Stimulated activated naive CD4-positive, alpha-beta T cell (primary cell): ENCODE results near the gene COL4A2.
"Not testable (repeated sequence)": the region's sequence is repeated elsewhere in the genome, so short reads cannot be mapped to it uniquely, and the experiment has no call there.

Experiments used
- DNase-seq, 6 experiments: peaks; one replicate each; lab custom pipeline; 2025; lab: John Stamatoyannopoulos, UW

The COL4A2 gene

DNA sequence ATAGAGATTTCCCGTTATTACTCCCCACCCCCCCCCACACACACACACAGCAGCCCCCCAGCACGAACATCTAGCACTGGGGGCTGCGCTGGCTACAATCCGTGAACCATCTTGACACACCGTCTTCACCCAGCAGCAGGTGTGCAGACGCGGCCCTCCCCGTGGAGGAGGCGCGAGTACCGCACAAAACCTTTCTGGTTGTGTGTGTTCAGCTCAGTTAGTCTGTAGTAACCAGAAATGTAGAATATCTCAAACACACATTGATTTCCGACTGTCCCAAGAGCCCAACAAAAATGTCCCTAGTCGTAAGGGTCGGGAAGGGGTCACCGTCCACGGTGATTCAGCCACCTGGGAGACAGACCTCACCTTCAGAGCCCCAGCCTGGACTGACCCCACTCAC is 131.7 kb downstream of the COL4A2 start:
- no peak for DNase-seq

DNA sequence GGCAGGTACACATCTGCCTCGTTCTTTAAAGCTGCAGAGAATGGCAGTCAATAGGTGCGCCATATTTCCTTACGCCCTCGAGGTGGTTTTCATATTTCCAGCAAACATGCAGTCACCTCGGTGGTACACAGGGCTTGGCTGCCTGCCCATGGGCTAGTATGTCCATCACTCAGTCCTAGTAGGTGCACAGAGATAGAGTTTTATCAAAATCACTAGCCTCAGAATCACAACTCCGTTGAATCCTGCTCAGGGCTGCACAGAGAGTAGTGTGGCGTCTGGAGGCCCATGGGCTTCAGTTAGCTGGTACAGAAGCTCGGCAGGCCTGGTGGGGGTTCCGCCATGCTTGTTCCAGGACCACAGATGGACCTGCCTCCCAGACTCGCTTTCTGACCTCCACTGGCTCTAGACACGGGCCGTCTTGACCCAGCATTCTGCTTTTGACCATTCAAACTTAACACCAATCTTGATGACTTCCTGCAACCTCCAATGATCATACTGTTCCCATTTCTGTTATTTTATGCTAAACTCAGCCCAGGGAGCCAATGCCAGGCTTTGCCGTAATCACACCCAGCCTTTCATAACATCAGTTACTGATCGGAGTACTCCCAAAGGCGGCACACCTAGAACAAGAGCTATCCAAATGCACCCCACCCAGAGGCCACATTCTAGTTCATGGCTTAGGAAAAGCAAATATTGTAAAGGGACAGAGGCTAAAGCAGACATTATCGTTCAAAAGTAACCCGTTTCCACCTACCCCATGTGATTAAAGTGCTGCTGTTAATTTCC is 134.1 kb downstream of the COL4A2 start:
- no peak for DNase-seq

DNA sequence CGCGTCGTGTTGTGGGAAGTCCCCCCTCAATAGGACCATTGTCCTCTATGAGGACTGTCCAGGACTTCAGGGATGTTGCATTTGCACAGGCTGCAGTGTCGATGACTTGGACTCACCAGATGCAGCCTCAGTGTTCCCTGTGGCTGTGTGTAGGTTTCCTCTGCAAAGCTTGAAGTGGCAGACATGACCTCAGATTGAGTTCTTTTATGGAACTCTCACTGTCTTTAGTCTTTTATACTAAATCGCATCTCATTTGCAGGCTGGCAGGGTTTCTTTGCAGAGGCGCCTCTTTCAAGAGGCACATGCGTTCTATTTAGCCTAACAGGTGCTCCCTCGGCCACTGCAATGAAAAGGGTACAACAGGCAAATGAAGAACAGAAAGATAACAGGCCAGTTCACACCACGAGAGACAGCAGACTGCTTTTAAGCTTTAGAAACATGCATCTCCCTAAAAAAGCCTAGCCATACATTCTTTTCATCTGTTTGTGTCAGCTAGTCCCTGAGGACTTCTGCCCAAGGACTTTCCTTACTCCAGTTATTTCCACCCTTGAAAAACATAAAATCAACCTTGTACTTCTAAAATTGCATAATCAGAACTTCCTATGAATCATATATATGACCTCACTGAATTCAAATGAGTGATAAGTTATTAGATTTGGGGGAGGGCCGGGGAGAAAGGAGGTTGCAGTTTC is 136.0 kb downstream of the COL4A2 start:
- no peak for DNase-seq

DNA sequence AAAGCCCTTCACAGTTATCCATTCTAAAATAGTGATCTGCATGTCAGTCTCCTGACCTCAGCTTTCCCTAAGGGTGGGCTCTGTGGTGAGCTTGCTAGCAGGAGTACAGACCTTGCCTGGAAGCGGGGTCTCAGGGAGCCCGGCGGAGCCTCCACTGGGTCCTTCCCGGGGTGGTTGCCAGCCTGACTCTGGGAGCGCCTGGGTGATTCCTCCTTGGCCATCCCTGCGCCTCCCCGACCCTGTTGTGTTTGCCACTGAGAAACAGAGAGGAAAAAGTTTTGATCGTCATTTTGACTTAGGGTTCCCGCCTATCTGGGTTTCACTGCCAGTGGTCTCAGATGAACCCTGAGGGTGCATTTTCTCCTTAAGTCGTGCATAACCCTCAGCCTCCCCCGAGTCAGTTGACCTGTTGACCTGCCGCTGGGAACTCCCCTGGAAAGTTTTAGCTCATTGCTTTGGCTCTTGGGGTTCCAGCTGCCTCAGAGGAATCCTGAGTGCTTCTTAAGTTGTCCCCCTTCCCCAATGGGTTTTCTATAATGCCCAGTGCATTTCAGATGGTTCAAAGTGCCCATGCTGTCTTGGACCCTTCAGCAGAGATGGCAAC is 136.6 kb downstream of the COL4A2 start:
- DNase-seq: no peak

DNA sequence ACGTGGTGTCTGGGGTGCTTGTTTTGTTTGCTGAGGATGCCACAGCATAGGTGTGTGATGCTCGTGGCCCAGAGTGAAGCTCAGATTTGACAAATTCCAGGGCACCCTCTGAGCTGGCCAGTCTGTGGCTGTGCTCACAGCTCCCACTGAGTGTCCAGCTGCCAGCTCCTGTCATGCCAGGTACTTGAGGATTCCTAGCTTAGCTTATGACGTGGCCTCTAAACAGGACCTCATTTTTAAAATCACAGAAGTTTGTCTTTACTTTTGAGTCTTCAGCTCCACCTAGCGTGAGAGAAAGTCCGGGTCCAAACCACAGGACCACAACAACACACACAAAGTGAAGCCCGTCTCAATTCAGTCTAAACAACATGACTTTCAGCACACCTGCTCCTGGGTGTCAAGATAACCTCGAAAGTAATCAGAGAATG is 137.2 kb downstream of the COL4A2 start:
- no peak for DNase-seq

DNA sequence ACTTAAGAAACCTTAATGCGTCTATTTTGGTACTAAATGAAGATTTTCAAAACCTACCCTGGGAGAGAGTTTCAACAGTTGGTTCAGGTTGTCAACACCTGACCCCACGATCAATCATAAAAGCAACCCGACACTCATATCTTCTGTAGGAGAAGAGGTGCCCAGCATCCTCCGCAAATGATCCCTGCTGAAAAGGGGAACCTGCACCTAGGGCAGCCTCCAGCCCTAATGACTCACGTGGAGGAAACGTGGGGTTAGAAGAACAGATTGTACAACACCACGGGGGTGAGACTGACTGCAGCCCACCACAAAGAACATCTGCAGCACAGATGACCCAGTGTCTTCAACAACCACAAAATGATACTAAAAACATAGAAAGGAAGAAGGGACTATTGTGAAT is 138.1 kb downstream of the COL4A2 start:
- no peak for DNase-seq

DNA sequence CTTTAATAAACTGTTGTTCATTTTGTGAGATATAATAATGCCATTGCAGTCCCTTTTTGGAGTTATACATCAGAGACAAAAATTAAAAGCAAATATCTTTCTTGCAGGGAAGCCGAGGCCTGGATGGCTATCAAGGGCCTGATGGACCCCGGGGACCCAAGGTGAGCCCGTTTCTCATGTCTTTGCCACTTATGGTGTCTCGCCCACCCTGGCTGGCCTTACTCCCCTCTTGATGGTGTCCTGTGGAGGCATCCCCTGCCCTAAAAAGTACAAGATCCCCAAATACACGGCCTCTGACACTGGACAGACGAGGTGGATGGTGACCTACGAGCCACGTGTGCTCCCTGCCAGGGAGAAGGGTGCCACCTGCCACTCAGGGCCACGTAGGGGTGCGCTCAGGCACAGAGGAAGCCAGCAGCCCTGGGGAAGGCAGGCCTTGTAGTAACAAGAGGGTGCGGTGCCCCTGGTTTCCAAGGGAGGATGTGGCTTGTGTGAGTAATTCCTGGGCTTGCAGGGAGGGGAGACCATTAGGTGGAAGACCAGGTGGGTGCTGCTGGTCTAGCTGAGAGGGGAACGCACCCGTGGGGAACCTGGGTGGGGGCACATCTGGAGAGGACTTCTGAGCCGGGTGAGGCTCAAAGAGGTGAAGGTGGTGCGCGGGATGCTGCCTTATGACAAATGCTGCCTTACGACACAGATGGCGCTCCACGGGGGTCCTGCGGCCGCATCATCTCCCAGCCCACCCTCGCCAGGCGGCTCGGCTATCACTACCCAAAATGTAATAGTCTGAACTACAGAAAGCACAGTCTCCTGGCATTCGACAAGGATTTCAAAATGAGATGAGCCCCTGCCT is 138.9 kb downstream of the COL4A2 start:
- DNase-seq: no peak

GRCh38 chr13:110446575-110446890 is 139.4 kb downstream of the COL4A2 start:
- DNase-seq: no peak

GRCh38 chr13:110447058-110447511 is 140.0 kb downstream of the COL4A2 start:
- DNase-seq: no peak

GRCh38 chr13:110447801-110448200 is 140.7 kb downstream of the COL4A2 start:
- DNase-seq: no peak

DNA sequence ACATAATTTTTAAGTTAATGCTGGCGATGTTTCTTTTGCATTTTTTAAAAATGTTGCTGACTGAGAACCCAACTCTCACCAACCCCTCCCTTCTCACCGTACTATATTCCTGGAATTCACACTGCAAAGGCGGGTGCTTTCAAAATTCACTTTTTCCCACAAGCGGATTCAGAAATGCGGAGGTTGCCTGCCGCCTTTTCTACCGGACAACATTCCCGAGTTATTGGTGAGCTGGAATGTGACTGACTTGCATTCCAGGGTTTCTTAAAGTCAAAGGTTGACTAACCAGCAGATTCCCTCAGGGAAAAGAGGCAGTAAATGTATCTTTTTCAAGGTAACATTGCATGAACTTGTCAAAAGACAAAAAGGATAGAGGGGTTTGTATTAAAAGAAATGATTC is 141.1 kb downstream of the COL4A2 start:
- no peak for DNase-seq

- DNase-seq: no peak
Observed at GRCh38 chr13:110448677-110449076, 141.6 kb downstream of the COL4A2 start.

GRCh38 chr13:110449219-110450015 is 142.3 kb downstream of the COL4A2 start:
- no peak for DNase-seq

GRCh38 chr13:110450016-110450900 is 143.2 kb downstream of the COL4A2 start:
- no peak for DNase-seq

GRCh38 chr13:110450941-110451730 is 144.1 kb downstream of the COL4A2 start:
- DNase-seq: no peak

DNA sequence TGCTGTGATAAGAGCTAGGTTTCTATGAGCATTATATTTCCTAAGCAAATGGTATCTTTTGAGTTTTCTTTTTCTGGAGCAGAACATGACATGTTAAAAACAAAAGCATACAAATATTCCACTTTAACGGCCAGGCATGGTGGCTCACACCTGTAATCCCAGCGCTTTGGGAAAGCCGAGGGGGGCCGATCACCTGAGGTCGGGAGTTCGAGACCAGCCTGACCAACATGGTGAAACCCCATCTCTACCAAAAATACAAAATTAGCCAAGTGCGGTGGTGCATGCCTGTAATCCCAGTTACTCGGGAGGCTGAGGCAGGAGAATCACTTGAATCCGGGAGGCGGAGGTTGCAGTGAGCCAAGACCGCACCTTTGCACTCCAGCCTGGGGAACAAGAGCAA is 146.0 kb downstream of the COL4A2 start:
- not testable (repeated sequence) for DNase-seq

GRCh38 chr13:110453797-110454196 is 146.7 kb downstream of the COL4A2 start:
- no peak for DNase-seq

DNA sequence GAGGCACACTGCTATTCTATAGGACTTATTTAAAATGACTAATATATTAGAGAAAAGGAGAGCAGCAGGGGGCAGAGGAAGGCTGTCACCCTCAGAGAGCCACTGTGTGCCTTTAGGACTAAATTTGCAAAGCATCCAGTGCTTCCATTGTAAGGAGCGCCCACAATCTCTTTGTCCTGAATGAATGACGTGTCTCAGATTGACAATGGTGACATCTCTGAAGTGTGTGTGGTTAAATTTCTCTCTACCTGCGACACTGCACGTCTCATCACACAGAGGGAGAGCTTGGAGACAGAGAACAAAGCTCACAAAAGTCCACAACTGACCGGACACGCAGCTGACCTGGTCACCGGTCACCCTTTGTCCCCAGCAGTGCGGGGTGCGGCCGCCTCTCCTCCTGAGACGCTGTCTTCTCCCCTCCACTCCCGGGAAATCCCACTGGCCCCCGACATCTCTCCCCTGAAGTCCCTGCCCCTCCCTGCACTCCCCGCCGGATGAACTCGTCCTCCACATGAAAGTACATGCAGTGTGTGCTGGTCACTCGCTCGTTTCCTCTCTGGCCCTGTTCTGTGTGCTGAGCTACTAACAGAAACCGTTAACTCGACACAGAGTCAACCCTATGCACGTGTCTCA is 147.3 kb downstream of the COL4A2 start:
- DNase-seq: no peak

- no peak for DNase-seq
Observed at GRCh38 chr13:110454956-110455355, 147.9 kb downstream of the COL4A2 start.
